MM.1S (cell line): Measurements from ENCODE around the gene ZBTB32.
A peak's percentile ranks its signal among the peaks of the same experiment; 100 is the strongest.
"Not testable (repeated sequence)": the region's sequence is repeated elsewhere in the genome, so short reads cannot be mapped to it uniquely, and the experiment has no call there.

ENCODE experiments used
- DNase-seq: peaks from one replicate; pipeline ENCODE4 v3.0.0-alpha.2; 2015
- H2AFZ ChIP-seq: fragments of 300-600 bp; sonication (generic); 2 replicates; pipeline ENCODE4 v1.6.0; 2016; ENCODE audit warnings: antibody characterized with exemption, low read length
- H3F3A ChIP-seq: fragments of 300-600 bp; sonication (generic); 2 replicates; pipeline ENCODE4 v1.6.1; 2016; ENCODE audit warnings: mild to moderate bottlenecking, antibody characterized with exemption, low read length, moderate library complexity, mixed read lengths; ENCODE audit not compliant: insufficient read depth
- H3K27ac ChIP-seq: fragments of 300-600 bp; sonication (generic); 2 replicates; pipeline ENCODE4 v1.5.1; 2016; ENCODE audit warnings: mild to moderate bottlenecking, low read length
- H3K27me3 ChIP-seq: fragments of 300-600 bp; sonication (generic); replicated peaks from 2 replicates; pipeline ENCODE4 v1.6.0; 2016; ENCODE audit warnings: low read length; ENCODE audit not compliant: insufficient read depth
- H3K36me3 ChIP-seq: fragments of 300-600 bp; sonication (generic); replicated peaks from 2 replicates; pipeline ENCODE4 v1.6.1; 2016; ENCODE audit warnings: mild to moderate bottlenecking, low read length, mixed read lengths; ENCODE audit not compliant: insufficient read depth
- H3K4me1 ChIP-seq: fragments of 300-600 bp; sonication (generic); 2 replicates; pipeline ENCODE4 v1.6.1; 2016; ENCODE audit warnings: low read length, mixed read lengths
- H3K4me2 ChIP-seq: fragments of 300-600 bp; sonication (generic); 2 replicates; pipeline ENCODE4 v1.6.0; 2016; ENCODE audit warnings: low read depth, low read length
- H3K4me3 ChIP-seq: fragments of 300-600 bp; sonication (generic); 2 replicates; pipeline ENCODE4 v1.5.1; 2016; ENCODE audit warnings: low read length, mixed read lengths
- H3K79me2 ChIP-seq: fragments of 300-600 bp; sonication (generic); 2 replicates; pipeline ENCODE4 v1.6.1; 2016; ENCODE audit warnings: mixed run types, low read length, mixed read lengths
- H3K9ac ChIP-seq: fragments of 300-600 bp; sonication (generic); 2 replicates; pipeline ENCODE4 v1.6.1; 2016; ENCODE audit warnings: low read length, mixed read lengths
- H3K9me2 ChIP-seq: fragments of 300-600 bp; sonication (generic); replicated peaks from 2 replicates; pipeline ENCODE4 v1.6.1; 2016; ENCODE audit warnings: mild to moderate bottlenecking, low read length, mixed read lengths; ENCODE audit not compliant: insufficient read depth
- H3K9me3 ChIP-seq: fragments of 300-600 bp; sonication (generic); replicated peaks from 2 replicates; pipeline ENCODE4 v1.6.1; 2016; ENCODE audit warnings: mild to moderate bottlenecking, low read length, mixed read lengths; ENCODE audit not compliant: insufficient read depth
- H4K20me1 ChIP-seq: fragments of 300-600 bp; sonication (generic); 2 replicates; pipeline ENCODE4 v1.6.1; 2016; ENCODE audit warnings: mild to moderate bottlenecking, low read length, moderate library complexity, mixed read lengths; ENCODE audit not compliant: insufficient read depth
- CTCF ChIP-seq: fragments of 300-600 bp; sonication (generic); IDR thresholded peaks from 2 replicates; pipeline ENCODE4 v1.5.1; 2016; ENCODE audit warnings: antibody characterized with exemption, low read length, mixed read lengths
- EZH2 ChIP-seq: fragments of 300-600 bp; sonication (generic); optimal IDR thresholded peaks from 2 replicates; pipeline ENCODE3; 2017; ENCODE audit warnings: low read depth, mild to moderate bottlenecking, antibody characterized with exemption, low read length, mixed read lengths
- EZH2phosphoT487 ChIP-seq: fragments of 300-600 bp; sonication (generic); IDR thresholded peaks from 2 replicates; pipeline ENCODE4 v1.6.1; 2018; ENCODE audit warnings: antibody characterized with exemption, low read length

The ZBTB32 gene

GRCh38 chr19:35673121-35673804 lies 31.1 kb upstream of the ZBTB32 start:
- Histone ChIP-seq H3F3A (no peaks in the 10 kb centered on the region), H3K36me3 (no peaks in the 10 kb centered on the region), H3K79me2 (no peaks in the 10 kb centered on the region), H4K20me1 (no peaks in the 10 kb centered on the region), H3K27ac (no peak overlapping the region), H3K9me3 (no peaks in the 10 kb centered on the region), H3K4me3 (peak overlapping the region; percentile 48), H3K9me2 (no peaks in the 10 kb centered on the region), H3K9ac (no peak overlapping the region), H3K4me2 (peak overlapping the region; percentile 68; the same call in 1 of the 2 replicates), H3K27me3 (peaks cover 78% of the 10 kb centered on the region), H2AFZ (peak overlapping the region; percentile 57), H3K4me1 (no peaks in the 10 kb centered on the region)
- peak; percentile 53 for DNase-seq
- no peak for TF ChIP-seq CTCF
- no peak for TF ChIP-seq EZH2phosphoT487
- TF ChIP-seq EZH2, result no peak

- Histone ChIP-seq H3K4me2 (no peak overlapping the region), H3K4me3 (no peak overlapping the region), H2AFZ (no peak overlapping the region), H3K9me2 (no peaks in the 10 kb centered on the region), H3K27ac (no peak overlapping the region), H4K20me1 (no peaks in the 10 kb centered on the region), H3K27me3 (peaks cover 76% of the 10 kb centered on the region), H3K36me3 (no peaks in the 10 kb centered on the region), H3K4me1 (no peaks in the 10 kb centered on the region), H3F3A (no peaks in the 10 kb centered on the region), H3K79me2 (no peaks in the 10 kb centered on the region), H3K9ac (no peak overlapping the region), H3K9me3 (no peaks in the 10 kb centered on the region)
- TF ChIP-seq EZH2phosphoT487, result no peak
- TF ChIP-seq CTCF, result no peak
- TF ChIP-seq EZH2, result no peak
- no peak for DNase-seq
Measured at GRCh38 chr19:35675589-35676140, 28.7 kb upstream of the ZBTB32 start.

- Histone ChIP-seq H3K79me2 (no peaks in the 10 kb centered on the region), H3K27me3 (peaks cover 19% of the 10 kb centered on the region), H3K4me2 (no peak overlapping the region), H3K9me3 (no peaks in the 10 kb centered on the region), H3F3A (no peaks in the 10 kb centered on the region), H3K9me2 (no peaks in the 10 kb centered on the region), H3K36me3 (no peaks in the 10 kb centered on the region), H3K4me1 (no peaks in the 10 kb centered on the region), H2AFZ (no peak overlapping the region), H3K9ac (no peak overlapping the region), H3K27ac (no peak overlapping the region), H4K20me1 (no peaks in the 10 kb centered on the region), H3K4me3 (no peak overlapping the region)
- DNase-seq, result no peak
- TF ChIP-seq EZH2phosphoT487 (no peak), EZH2 (no peak), CTCF (no peak)
Measured at GRCh38 chr19:35689836-35690235, 14.5 kb upstream of the ZBTB32 start.

GRCh38 chr19:35691106-35691505 lies 13.3 kb upstream of the ZBTB32 start:
- not testable (repeated sequence) for H3K9ac ChIP-seq, H4K20me1 ChIP-seq, H2AFZ ChIP-seq, H3K4me3 ChIP-seq, H3K9me2 ChIP-seq, H3K9me3 ChIP-seq, H3K27ac ChIP-seq, H3K4me1 ChIP-seq, H3K4me2 ChIP-seq, H3F3A ChIP-seq, H3K79me2 ChIP-seq, H3K36me3 ChIP-seq, DNase-seq
- H3K27me3 ChIP-seq, result peaks cover 19% of the 10 kb centered on the region
